GM12872 (cell line): ENCODE measurements around the gene LRRC56.

Experiments
- TF ChIP-seq, protein P1 (sequence below): IDR thresholded peaks from 3 replicates; pipeline ENCODE4 v1.5.1; 2011; ENCODE audit warnings: low read depth, mild to moderate bottlenecking, low read length, moderate library complexity; ENCODE audit not compliant: insufficient read depth

The LRRC56 gene

DNA sequence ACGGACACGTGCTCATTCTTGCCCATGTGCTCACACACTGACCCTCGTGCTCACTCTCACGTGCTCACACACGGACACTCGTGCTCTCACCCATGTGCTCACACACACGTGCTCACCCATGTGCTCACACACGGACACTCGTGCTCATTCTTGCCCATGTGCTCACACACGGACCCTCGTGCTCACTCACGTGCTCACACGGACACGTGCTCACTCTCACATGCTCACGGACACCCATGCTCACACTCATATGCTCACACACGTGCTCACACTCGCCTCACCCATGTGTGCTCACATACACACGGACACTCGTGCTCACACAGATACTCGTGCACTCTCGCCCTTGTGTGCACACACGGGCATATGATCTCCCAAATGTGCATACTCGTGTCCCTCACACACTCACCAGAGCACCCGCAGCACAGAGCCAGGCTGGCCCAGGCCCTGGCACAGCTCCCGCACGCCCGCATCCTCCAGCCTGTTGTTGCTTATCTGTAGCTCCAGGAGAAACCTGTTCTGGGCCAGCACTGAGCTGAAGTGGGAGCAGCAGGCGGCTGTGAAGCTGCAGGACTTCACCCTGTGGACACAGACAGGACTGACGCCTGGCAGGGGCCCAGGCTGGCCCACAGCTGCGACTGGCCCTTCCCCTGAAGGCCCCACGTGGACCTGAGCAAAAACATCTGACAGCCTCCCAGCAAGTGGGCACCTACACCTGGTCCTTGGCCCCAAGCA, 39.6 kb upstream of the LRRC56 start:
- TF ChIP-seq, protein P1, sequence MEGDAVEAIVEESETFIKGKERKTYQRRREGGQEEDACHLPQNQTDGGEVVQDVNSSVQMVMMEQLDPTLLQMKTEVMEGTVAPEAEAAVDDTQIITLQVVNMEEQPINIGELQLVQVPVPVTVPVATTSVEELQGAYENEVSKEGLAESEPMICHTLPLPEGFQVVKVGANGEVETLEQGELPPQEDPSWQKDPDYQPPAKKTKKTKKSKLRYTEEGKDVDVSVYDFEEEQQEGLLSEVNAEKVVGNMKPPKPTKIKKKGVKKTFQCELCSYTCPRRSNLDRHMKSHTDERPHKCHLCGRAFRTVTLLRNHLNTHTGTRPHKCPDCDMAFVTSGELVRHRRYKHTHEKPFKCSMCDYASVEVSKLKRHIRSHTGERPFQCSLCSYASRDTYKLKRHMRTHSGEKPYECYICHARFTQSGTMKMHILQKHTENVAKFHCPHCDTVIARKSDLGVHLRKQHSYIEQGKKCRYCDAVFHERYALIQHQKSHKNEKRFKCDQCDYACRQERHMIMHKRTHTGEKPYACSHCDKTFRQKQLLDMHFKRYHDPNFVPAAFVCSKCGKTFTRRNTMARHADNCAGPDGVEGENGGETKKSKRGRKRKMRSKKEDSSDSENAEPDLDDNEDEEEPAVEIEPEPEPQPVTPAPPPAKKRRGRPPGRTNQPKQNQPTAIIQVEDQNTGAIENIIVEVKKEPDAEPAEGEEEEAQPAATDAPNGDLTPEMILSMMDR, result no peak

DNA sequence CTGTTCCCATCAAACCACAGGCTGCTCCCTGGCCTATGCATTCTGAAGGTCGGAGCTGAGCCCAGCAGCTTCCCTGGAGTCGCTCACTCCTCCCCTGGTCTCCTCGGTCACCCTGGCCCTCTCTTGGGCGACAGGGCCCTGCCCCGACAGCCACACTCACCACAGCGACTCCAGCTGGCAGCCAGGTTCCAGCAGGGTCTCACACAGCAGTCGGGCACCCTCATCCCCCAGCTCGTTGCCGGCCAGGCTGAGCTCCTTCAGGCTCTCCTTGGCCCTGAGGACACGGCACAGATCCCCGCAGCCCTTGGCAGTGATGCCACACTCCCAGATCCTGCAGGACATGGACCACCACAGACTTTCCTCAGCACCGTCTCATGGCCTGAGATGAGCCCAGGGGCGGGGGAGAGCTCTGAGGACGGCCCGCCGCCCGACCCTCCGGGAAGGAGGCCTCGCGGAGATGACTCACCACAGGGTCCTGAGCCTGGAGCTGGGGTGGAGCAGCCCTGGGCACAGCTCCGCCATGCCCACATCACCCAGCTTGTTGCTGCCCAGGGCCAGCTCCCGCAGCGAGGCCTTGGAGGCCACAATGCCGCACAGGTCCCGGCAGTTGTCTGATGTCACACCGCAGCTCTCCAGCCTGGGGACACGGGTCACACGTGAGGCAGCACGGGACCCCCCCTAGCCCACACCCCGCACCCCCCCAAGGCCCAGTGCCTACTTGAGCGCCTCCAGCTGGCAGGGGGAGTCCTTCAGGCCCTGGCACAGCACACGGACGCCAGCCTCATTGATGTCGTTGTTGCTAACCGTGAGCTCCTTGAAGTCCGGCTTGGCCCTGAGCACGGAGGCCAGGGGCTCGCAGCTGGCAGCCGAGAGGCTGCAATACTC, 38.8 kb upstream of the LRRC56 start:
- TF ChIP-seq, protein P1, result no peak

DNA sequence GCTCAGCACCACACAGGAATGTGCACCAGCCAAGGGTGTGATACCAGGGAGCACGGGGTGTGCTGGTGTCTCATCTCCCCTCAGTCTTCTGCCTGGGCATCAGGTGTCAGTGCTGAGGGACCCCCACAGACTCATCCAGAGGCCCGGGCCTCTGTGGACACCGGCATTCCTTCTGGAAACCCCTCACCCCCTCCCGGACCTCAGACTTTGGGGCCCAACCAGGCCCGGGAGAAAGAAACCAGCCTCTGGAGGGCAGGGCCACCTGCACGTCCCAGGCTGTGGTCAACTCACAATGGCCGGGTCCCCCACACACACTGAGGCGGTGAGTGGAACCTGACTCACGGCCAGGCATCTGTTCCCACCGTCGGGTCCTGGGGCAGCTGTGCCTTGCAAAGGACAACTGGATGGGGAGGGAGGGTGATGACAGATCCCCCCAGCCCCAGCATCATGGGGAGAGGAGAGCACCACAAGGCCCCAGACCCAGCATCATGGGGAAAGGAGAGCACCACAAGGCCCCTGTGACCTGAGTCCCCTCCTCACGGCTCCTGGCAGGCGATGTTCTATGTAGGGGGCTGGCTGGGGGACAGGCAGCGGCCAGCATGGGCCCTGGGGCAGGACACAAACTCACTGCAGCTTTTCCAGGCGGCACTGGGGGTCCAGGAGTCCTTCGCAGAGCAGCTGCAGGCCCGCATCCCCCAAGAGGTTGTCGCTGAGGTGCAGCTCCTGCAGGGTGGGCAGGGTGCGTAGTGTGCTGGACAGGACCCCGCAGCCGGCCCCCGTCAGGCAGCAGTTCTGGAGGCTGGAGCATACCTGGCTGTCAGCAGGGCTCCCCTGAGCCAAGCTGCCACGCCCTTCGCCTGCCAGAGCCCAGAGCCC, 37.9 kb upstream of the LRRC56 start:
- TF ChIP-seq, protein P1, result no peak

DNA sequence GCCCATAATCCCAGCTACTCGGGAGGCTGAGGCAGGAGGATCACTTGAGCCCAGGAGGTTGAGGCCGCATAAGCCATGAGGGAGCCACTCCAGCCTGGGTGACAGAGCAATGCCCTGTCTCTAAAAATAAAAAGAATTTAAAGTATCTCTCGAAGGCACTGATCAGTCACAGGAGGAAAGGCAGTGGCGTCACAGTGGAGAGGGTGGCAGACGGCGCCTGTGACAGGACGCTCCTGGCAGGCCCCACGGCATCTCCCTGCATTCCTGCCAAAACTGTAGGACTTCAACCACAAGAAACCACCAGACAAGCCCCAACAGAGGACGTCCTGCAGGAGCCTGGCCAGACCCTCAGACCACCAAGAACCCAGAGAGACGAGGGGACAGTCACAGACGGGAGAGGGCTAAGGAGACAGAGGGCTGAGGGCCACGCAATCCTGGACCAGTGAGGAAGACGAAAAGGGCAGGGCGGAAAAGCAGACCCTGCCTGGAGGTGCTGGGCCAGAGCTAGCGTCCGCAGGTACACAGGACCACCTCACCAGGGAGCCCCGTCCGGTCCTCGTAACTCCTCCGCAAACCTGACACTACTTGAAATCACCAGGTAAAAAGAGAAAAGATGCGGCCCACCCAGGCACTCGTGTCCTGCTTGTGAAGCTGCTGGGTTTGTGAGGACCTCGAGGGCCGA, 36.2 kb upstream of the LRRC56 start:
- TF ChIP-seq, protein P1, result no peak

DNA sequence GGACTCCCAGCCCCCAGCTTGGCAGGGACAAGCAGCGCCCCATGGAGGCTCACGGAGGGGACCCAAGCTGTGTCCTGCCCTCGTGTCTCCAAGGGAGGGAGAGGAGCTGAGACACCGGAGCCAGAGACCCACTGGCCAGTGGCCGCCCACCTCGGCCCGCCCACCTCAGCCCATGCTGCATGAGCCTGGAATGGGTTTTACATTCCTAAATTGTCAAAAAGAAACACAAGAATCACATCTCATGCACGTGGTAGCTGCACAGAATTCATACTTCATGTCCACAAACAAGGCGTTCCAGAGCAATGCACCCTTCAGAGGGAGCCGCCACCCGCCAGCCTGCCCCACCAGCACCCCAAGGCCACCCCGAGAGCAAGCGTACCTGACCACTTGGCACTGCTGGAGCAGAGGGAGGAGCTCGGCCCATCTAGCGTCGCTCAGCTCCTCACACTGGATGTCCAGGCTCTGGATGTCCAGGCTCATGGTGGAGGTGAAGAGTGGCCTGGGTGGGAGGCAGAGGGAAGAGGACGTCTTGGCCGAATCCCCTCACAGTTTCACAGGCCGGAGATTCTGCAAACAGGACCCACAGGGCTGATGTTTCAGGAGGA, 35.5 kb upstream of the LRRC56 start:
- TF ChIP-seq, protein P1, result no peak

DNA sequence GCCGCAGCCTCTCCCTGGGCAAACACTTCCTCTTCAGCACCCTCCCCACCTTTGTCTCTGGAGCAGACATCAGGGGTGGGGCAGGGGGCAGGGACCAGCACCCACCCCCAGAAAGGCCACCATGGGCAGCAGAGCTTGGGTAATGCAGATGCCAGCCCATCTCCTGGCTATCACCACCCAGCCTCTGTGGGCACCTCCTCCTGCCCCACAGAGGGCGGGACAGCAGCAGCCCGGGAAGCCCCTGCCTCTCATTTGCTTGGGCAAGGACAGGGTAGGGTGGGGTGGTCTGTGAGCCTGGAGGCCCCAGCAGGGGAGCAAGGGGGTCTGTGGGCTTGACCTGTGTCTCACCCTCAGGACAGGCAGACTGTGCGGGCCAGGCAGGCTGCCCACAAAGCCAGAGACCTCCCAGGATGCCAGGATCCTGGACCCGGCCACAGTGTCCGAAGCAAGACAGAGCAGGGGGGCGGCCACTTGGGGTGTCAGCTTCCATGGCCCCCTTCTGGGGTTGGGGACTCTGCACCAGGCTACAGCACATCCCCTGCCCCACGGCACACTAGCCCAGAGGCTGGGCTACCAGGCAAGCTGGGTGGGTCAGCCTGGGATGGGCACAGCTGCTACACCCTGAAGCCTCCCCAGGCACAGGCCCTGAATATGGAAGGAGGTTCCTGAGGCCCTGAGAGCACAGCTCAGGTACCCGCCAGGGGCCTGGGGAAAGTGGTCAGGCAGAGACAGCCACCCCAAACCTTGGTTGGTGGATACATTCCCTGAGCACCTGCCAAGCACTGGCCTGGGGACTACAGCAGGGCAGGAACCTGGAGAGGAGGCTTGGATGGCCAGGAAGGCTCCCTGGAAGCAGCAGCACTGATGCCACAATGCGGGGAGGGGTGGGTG, 34.8 kb upstream of the LRRC56 start:
- TF ChIP-seq, protein P1, result no peak
